ENCODE measurements around the gene TFAP2A. TPM values are rescaled to one million over a fixed set of nuclear protein-coding genes. Genes with fewer than 3 reads are reported as not detected.

Gene TFAP2A
- total RNA-seq, 1 donor from 2014 or later, result 0.32 TPM

GRCh38 chr6:10410207-10411050 lies 4.4 kb downstream of the TFAP2A start:
- Mint-ChIP-seq H3K27me3 (ENCODE audit: unreplicated experiment) (peaks cover 42% of the 10 kb centered on the region), H3K4me1 (ENCODE audit: low read depth, unreplicated experiment) (peaks cover 19% of the 10 kb centered on the region), H3K4me3 (ENCODE audit: unreplicated experiment) (peak overlapping the region; percentile 67), H3K36me3 (ENCODE audit: unreplicated experiment) (peaks cover 5% of the 10 kb centered on the region), H3K9me3 (ENCODE audit: unreplicated experiment) (peaks cover 21% of the 10 kb centered on the region), H3K27ac (ENCODE audit: unreplicated experiment) (no peak overlapping the region)
- DNase-seq, result no peak
- TF ChIP-seq CTCF (IDR thresholded peaks at IDR 0.05; ENCODE audit: partially characterized antibody, unreplicated experiment), result no peak

- no peak for DNase-seq
- no peak for TF ChIP-seq CTCF (IDR thresholded peaks at IDR 0.05; ENCODE audit: partially characterized antibody, unreplicated experiment)
- Mint-ChIP-seq H3K9me3 (ENCODE audit: unreplicated experiment) (peaks cover 21% of the 10 kb centered on the region), H3K36me3 (ENCODE audit: unreplicated experiment) (peaks cover 5% of the 10 kb centered on the region), H3K27ac (ENCODE audit: unreplicated experiment) (no peak overlapping the region), H3K4me3 (ENCODE audit: unreplicated experiment) (peak overlapping the region; percentile 57), H3K4me1 (ENCODE audit: low read depth, unreplicated experiment) (peaks cover 19% of the 10 kb centered on the region), H3K27me3 (ENCODE audit: unreplicated experiment) (peaks cover 39% of the 10 kb centered on the region)
Observed at GRCh38 chr6:10409731-10410206, 5.1 kb downstream of the TFAP2A start.

- Mint-ChIP-seq H3K27ac (ENCODE audit: unreplicated experiment) (no peak overlapping the region), H3K4me3 (ENCODE audit: unreplicated experiment) (no peak overlapping the region), H3K4me1 (ENCODE audit: low read depth, unreplicated experiment) (peaks cover 19% of the 10 kb centered on the region), H3K9me3 (ENCODE audit: unreplicated experiment) (peaks cover 23% of the 10 kb centered on the region), H3K36me3 (ENCODE audit: unreplicated experiment) (peaks cover 5% of the 10 kb centered on the region), H3K27me3 (ENCODE audit: unreplicated experiment) (peaks cover 37% of the 10 kb centered on the region)
- no peak for TF ChIP-seq CTCF (IDR thresholded peaks at IDR 0.05; ENCODE audit: partially characterized antibody, unreplicated experiment)
- DNase-seq, result no peak
Observed at GRCh38 chr6:10409233-10409721, 5.6 kb downstream of the TFAP2A start.

GRCh38 chr6:10408457-10408856 lies 6.4 kb downstream of the TFAP2A start:
- no peak for DNase-seq
- TF ChIP-seq CTCF (IDR thresholded peaks at IDR 0.05; ENCODE audit: partially characterized antibody, unreplicated experiment), result no peak
- Mint-ChIP-seq H3K27me3 (ENCODE audit: unreplicated experiment) (peaks cover 36% of the 10 kb centered on the region), H3K4me3 (ENCODE audit: unreplicated experiment) (no peak overlapping the region), H3K36me3 (ENCODE audit: unreplicated experiment) (peaks cover 5% of the 10 kb centered on the region), H3K9me3 (ENCODE audit: unreplicated experiment) (peaks cover 17% of the 10 kb centered on the region), H3K4me1 (ENCODE audit: low read depth, unreplicated experiment) (peaks cover 16% of the 10 kb centered on the region), H3K27ac (ENCODE audit: unreplicated experiment) (no peak overlapping the region)

GRCh38 chr6:10407674-10408054 lies 7.2 kb downstream of the TFAP2A start:
- H3K4me3 Mint-ChIP-seq (ENCODE audit: unreplicated experiment), result no peak overlapping the region
- H3K27ac Mint-ChIP-seq (ENCODE audit: unreplicated experiment), result no peak overlapping the region
- H3K9me3 Mint-ChIP-seq (ENCODE audit: unreplicated experiment), result peaks cover 15% of the 10 kb centered on the region
- peaks cover 17% of the 10 kb centered on the region for H3K4me1 Mint-ChIP-seq (ENCODE audit: low read depth, unreplicated experiment)
- peaks cover 33% of the 10 kb centered on the region for H3K27me3 Mint-ChIP-seq (ENCODE audit: unreplicated experiment)
- no peak for DNase-seq
- peaks cover 5% of the 10 kb centered on the region for H3K36me3 Mint-ChIP-seq (ENCODE audit: unreplicated experiment)
- no peak for TF ChIP-seq CTCF (IDR thresholded peaks at IDR 0.05; ENCODE audit: partially characterized antibody, unreplicated experiment)

Measured in glutamatergic neuron (in vitro differentiated cells).